H7 (cell line): Measurements from ENCODE around the gene LTA4H. TPM values are rescaled to one million over a fixed set of nuclear protein-coding genes. Genes with fewer than 3 reads are reported as not detected.

ENCODE experiments used
- DNase-seq: peaks from one replicate; pipeline ENCODE4 v3.0.0; 2012
- H3K27me3 ChIP-seq: 2 replicates; pipeline ENCODE4 v1.6.0; 2011; ENCODE audit warnings: mild to moderate bottlenecking, low read length; ENCODE audit not compliant: control insufficient read depth, insufficient read depth
- H3K36me3 ChIP-seq: replicated peaks from 2 replicates; pipeline ENCODE4 v1.5.1; 2011; ENCODE audit warnings: low read length; ENCODE audit not compliant: control insufficient read depth, insufficient read depth
- H3K4me3 ChIP-seq: 2 replicates; pipeline ENCODE4 v1.5.1; 2011; ENCODE audit warnings: low read depth, mild to moderate bottlenecking, control low read depth, low read length, moderate library complexity; ENCODE audit not compliant: insufficient read depth
- total RNA-seq: library from RNA; depleted of rRNA; stranded (reverse); fragments of >200 nt; shearing (Covaris generic); gene quantifications from 2 replicates; pipeline ENCODE4 v1.2.3, GENCODE V29; 2014

LTA4H gene
- total RNA-seq, 1 experiment from 2014 or later = 98.7 TPM

DNA sequence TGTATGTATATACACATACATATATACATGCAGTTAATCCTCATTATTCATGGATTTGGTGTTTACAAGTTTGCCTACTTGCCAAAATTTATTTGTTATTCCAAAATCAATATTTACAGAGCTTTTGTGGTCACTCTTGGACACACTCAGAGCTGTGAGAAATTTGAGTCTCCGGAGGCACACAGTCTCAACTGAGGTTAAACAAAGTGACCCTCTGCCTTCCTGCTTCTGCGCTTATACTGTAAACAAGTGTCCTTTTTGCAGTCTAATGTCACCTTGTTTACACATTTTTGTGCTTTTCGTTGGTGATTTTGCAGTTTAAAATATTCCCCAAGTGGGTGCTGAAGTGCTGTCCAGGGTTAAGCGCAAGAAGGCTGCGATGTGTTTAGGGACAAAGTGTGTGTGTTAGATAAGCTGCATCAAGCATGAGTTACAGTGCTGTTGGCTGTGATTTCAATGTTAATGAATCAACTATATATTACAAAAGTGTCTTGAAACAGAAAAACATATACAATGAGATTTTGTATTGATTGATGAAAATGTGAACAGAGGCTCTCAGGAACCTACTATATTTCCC, 13.1 kb upstream of the LTA4H start:
- DNase-seq = no peak
- H3K36me3 ChIP-seq = no peaks in the 10 kb centered on the region
- no peaks in the 10 kb centered on the region for H3K27me3 ChIP-seq
- no peak overlapping the region for H3K4me3 ChIP-seq

DNA sequence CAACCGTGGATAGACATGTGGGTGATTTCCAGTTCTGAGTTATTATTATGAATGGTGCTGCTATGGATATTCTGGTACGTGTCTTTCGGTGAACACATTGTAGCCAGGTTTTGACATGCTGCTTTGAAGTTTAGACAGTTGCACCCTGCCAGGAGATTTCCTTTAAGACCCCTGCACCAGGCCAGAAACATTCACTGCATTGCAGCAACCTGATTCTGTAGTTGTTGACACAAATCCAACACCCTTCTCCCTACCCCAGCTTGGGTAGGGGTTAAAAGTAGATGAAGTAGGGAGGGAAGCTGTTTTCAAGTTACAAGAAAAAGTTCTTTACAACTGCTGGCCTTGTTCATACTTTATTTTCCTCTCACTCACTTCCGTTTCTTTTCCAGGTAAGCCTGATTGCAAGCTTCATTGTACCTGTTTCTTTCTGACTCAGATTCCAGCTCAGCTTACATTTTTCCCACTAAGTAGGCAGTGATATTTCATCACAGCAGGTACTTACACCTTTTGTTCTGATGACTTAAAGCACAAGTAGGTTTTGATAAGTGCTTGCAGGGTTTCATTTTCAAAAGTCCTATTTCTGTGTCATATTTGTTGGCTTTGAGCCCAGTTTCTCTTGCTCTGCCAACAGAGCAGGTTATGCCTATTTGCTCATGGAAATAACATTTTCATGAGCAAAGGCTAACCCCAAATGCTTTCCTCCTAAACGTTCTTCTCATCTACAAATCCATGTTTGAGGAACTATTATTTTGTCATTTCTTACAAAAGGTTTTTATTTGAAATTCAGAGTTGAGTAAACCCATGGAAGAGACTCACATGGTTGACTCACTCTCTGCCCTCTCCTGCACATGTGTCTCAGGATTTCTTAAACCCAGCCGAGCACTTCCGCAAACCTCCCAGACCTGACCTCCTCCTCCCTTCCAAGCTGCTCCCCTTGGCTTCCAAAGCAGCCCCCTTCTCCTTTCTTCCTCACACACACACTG, 12.1 kb upstream of the LTA4H start:
- H3K27me3 ChIP-seq = no peaks in the 10 kb centered on the region
- H3K36me3 ChIP-seq = no peaks in the 10 kb centered on the region
- DNase-seq = no peak
- no peak overlapping the region for H3K4me3 ChIP-seq

DNA sequence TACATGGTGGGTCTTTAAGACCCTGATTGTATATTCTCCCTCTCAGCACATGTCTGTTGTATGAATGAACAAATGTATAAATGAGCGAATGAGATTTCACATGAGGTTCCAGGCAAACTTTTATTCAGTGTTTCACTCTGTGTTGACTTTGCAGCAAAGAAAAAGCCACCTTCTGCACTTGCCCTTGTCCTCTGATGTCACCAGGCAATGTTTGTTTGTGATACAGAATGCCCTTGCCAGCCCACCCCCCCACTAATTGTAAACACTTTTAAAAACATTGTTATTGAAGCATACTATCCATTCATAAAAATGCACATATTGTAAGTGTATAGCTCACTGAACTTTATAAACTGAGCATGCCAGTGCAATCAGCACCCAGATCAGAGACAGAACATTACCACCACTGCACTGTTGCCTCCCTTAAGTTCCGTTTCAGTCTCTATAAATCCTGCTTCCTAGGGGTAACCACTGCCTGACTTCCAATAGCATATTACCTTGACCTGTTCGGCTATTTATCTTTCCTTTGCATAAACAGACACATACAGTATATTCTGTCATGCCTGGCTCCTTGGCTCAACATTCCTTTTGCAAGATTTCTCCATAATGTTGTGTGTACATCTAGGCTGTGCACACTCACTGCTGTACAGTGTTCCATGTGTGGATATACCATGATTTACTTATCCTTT, 11.3 kb upstream of the LTA4H start:
- DNase-seq = no peak
- Histone ChIP-seq H3K36me3 (no peaks in the 10 kb centered on the region), H3K4me3 (no peak overlapping the region), H3K27me3 (no peaks in the 10 kb centered on the region)

DNA sequence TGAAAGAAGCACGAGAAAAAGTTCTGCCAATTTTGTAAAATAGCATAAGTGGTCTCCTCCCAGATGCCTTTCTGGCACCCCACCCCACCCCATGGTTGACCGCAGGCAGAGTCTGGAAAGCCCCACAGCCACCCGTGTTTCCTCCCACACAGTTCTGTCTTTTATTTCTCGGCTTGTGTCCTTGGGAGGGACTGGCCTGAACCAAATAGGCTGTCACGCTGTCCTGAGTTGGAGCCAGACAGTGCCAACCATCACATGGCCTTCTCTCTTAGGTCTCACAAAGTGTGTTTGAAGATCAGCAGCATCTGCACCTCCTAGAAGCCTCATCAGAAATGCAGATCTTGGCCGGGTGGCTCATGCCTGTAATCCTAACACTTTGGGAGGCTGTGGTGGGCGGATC, 10.2 kb upstream of the LTA4H start:
- Histone ChIP-seq H3K27me3 (no peaks in the 10 kb centered on the region), H3K36me3 (no peaks in the 10 kb centered on the region), H3K4me3 (no peak overlapping the region)
- DNase-seq = no peak

DNA sequence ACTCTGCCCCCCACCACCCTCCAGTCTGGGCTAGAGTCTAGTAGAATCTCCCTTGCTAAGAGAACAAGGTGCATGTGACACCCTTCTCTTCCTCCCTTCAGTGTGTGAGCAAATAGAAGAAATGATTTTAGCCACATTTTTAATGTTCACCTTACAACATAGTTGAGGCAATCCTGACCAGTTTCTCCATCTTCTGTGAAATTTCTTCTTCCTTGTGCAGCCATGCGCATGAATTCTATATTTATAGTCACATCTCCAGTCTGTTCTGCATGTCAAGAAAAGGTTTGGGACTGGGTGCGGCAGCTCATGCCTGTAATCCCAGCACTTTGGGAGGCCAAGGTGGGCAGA, 9.5 kb upstream of the LTA4H start:
- no peaks in the 10 kb centered on the region for H3K36me3 ChIP-seq
- DNase-seq = no peak
- no peaks in the 10 kb centered on the region for H3K27me3 ChIP-seq
- no peak overlapping the region for H3K4me3 ChIP-seq

DNA sequence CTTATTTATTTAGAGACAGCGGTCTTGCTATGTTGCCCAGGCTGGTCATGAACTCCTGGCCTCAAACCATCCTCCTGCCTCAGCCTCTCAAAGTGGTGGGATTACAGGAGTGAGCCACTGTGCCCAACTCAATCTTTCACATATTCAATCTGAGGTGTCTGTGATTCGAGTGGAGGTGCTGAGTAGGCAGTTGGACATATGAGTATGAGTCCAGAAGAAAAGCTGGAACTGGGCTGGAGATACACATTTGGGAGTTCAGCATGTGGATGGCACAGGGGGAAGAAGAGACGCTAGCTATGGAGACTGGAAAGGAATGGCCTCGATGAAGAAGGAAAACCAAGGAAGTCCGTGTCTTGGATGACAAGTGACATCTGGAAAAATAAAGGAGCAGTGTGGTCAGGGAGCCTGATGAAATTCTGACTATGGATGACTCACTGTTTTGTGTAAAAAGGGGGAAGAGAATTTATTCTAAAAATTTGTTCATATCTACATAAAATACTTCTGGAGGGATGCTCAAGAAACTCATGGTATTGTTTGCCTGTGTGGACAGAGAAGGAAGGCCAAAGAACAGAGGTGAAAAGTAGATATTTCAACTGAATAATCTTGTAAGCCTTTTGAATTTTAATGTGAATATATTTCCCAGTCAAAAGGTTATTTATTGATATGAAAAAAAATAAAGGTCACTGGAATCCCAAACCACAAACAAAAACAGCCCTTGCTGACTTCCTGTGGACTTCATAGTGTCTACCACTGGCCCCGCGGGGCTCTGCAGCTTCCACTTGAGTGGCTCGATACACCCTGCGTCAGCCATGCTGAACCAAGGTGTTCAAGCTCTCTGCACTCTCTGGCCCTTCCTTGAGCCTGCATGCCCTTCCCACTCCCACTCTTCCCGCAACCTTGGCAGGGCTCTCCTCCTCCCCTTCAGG, 8.9 kb upstream of the LTA4H start:
- Histone ChIP-seq H3K27me3 (no peaks in the 10 kb centered on the region), H3K4me3 (no peak overlapping the region), H3K36me3 (no peaks in the 10 kb centered on the region)
- no peak for DNase-seq

DNA sequence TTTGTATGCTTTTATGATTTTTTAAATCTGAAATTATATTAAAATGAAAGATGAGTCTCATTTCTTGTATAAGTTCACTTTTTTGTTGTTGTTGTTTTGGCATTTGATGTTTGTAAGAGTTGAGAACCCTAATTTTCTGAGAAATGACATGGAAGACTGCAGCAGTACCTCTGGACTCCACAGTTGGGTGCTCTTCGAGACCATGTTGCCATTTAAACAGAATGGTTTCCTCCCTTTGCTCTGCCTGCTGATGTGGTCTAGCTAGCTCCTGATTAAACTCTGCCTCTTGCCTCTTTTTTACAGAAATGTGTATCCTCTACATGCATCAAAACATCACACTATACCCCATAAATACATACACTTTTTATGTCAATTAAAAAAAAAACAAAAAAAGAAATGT, 5.8 kb upstream of the LTA4H start:
- DNase-seq = no peak
- no peaks in the 10 kb centered on the region for H3K27me3 ChIP-seq
- H3K36me3 ChIP-seq = no peaks in the 10 kb centered on the region
- no peak overlapping the region for H3K4me3 ChIP-seq

DNA sequence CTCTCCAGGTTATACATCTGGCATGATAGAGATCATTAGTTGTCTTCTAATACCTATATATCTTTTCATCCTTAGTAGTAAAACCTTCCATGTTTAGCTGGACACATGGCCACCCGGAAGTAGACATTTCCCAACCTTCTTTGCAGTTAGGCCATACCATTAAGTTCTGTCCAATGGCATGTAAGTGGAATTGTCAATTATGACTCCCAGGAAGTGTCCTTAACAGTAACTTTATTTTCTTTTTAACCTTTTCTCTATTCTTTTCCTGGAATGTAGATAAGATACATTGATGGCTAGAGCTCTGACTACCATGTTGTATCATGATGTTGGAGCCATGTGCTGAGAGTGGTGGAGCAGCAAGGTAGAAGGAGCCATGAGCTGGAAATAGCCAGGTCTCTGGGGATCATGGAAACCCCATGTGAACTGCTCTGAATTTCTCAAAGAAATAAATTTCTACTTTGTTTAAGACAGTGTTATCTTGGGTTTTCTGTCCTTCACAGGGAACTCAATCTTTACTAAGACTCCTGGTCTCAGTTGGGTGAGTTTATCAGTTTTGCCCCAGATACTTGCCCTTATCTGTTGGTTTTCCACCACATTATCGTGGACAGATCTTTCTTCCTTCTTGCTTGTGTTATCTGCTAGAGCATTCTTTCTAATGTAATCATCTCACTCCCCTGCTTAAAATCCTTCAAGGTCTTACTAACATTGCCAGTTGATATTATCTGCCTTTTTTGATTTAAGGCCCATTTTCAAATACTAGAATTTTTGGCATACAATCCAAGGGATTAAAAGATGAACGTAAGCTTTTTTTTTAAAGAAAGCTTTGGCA, 5.1 kb upstream of the LTA4H start:
- Histone ChIP-seq H3K36me3 (no peaks in the 10 kb centered on the region), H3K27me3 (no peaks in the 10 kb centered on the region), H3K4me3 (no peak overlapping the region)
- no peak for DNase-seq

DNA sequence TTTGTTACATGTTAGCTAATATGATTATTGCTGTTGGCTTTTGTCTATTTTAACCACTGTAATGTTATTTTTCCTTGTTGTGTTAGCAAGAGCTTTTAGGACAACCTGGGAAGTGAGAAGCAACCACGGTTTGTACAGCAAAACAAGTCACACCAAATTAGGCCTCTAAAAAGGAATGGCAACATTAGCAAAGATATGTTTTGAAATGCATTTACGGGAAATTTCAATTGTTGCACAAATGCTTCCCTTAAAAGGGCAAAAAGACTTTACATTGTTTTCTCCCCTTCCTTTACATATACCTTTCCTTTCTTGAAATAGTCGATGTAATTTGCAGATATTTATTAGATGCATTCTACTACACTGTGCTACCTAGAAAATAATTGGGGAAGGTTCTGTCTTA, 4.1 kb upstream of the LTA4H start:
- no peaks in the 10 kb centered on the region for H3K36me3 ChIP-seq
- no peak overlapping the region for H3K4me3 ChIP-seq
- no peaks in the 10 kb centered on the region for H3K27me3 ChIP-seq
- no peak for DNase-seq

DNA sequence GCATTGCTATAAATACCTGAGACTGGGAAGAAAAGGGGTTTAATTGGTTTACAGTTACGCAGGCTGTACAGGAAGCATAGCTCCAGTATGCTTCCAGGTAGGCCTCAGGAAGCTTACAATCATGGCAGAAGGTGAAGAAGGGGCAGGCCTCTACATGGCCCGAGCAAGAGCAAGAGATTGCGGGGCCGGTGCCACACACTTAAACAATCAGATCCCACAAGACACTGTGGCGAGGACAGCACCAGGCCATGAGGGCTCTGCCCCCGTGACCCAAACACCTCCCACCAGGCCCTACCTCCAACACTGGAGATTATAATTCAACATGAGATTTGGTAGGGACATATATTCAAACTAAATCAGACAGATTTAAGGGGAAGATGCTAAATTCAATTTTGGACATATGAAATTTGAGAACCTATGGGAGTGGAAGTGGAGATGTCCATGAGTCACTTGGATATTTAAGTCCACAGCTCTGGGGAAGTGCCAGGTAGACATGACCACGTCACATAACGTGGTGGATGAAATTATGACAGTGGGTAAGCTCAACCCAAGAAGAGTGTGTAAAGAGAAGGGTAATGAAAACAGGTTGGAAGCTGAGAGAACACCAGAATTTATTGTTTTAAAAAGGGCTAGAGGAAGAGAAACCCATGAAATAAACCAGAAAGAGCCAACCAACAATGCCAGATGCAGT, 1.5 kb upstream of the LTA4H start:
- Histone ChIP-seq H3K4me3 (no peak overlapping the region), H3K27me3 (no peaks in the 10 kb centered on the region), H3K36me3 (no peaks in the 10 kb centered on the region)
- DNase-seq = no peak

DNA sequence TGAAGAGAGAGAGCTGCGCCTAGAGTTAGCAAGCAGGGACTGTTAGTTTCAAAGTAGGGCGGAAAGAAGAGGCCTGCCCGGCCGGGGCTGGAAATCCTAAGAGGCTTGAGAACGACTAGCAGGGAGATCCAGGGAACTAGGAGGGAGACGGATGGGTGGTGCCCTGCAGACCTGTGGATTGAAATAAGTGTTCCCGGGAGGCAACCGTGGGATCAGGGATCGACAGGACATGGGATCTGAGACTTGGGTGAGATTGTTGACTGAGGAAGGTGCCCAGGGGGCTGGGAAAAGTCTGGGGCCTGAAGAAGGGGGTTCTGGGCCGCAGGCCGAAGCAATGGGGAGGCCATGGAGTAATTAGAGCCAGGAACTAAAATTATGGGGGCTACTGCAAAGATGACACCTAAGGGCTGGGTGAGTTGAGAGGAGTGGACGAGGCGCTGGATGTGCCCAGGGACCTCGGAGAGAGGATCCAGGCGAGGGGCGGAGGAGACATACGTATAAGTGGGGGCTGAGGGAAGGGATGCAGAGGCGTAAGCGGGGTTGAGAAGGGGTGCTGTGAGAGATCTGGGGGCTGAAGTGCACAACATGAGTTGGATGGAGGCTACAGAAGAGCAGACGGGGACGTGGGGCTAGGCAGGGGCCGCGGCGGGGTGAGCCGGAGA, 635 bp downstream of the LTA4H start:
- Histone ChIP-seq H3K36me3 (no peaks in the 10 kb centered on the region), H3K4me3 (peak overlapping the region; percentile 97), H3K27me3 (no peaks in the 10 kb centered on the region)
- peak; percentile 40 for DNase-seq

DNA sequence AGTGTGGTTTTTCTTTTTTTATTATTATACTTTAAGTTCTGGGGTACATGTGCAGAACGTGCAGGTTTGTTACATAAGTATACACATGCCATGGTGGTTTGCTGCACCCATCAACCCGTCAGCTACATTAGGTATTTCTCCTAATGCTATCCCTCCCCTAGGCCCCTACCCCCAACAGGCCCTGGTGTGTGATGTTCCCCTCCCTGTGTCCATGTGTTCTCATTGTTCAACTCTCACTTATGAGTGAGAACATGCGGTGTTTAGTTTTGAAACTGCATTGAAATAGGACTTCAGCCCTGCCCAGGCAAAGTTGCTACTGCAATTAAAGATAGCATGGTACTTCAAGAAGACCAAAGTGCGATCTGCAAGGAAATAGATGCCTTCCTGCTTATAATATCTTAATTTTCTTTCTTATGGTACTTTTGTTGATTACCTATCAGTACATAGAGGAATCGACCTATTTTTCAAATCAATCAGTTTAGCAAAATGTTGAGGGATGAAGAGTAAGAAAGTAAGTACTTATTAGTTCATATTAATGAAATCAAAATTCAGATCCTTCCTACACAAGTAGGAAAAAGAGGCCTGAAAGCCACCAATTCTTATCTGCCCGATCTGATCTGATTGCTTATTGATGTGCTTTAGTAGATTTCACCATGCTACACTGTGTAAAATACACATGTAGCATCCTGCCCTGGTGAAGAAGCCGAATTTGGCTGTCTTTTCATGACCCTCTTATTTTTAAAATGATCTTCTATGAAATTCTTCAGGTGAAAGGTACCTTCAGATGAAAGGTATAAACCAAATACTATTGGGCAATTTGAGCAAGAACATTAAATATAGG, 1.6 kb downstream of the LTA4H start:
- Histone ChIP-seq H3K36me3 (no peaks in the 10 kb centered on the region), H3K27me3 (no peaks in the 10 kb centered on the region), H3K4me3 (peak overlapping the region; percentile 97)
- no peak for DNase-seq
